Neural progenitor cell (in vitro differentiated cells): ENCODE results near the gene TTYH2.

Source experiments
- CTCF ChIP-seq: fragments of 200-600 bp; sonication (generic); IDR thresholded peaks from 2 replicates; pipeline ENCODE4 v1.5.1; 2017; ENCODE audit warnings: antibody characterized with exemption, mild to moderate bottlenecking
- EZH2 ChIP-seq: fragments of 200-600 bp; sonication (generic); IDR thresholded peaks from 2 replicates; pipeline ENCODE4 v1.6.1; 2017; ENCODE audit warnings: antibody characterized with exemption, mild to moderate bottlenecking, moderate library complexity
- EZH2phosphoT487 ChIP-seq: fragments of 200-600 bp; sonication (generic); IDR thresholded peaks from 2 replicates; pipeline ENCODE4 v1.6.1; 2017; ENCODE audit warnings: antibody characterized with exemption

- TF ChIP-seq CTCF (no peak), EZH2 (no peak), EZH2phosphoT487 (no peak)
Measured at GRCh38 chr17:74194682-74195081, 18.7 kb upstream of the TTYH2 start.
